ENCODE data around the gene POTEG. TPM values are rescaled to one million over a fixed set of nuclear protein-coding genes. Genes with fewer than 3 reads are reported as not detected.
"Not testable (repeated sequence)": the region's sequence is repeated elsewhere in the genome, so short reads cannot be mapped to it uniquely, and the experiment has no call there.

Gene POTEG
- not detected for total RNA-seq

GRCh38 chr14:19434241-19434640, at the start of gene POTEG:
TSS of gene POTEG (minus strand) at chr14:19434341. CDS start at chr14:19434289, 52 bp downstream.
- not testable (repeated sequence) for H3K27ac ChIP-seq; H3K27me3 ChIP-seq; H3K4me1 ChIP-seq; H3K4me3 ChIP-seq; DNase-seq (ENCODE audit: low spot score); H3K9me3 ChIP-seq; H3K36me3 ChIP-seq

GRCh38 chr14:19482093-19482492, 48.0 kb upstream of the POTEG start:
- not testable (repeated sequence) for H3K9me3 ChIP-seq; H3K27ac ChIP-seq; DNase-seq (ENCODE audit: low spot score); H3K36me3 ChIP-seq; H3K27me3 ChIP-seq; H3K4me3 ChIP-seq; H3K4me1 ChIP-seq

GRCh38 chr14:19481421-19481820, 47.3 kb upstream of the POTEG start:
- H3K9me3 ChIP-seq; H3K4me1 ChIP-seq; H3K27me3 ChIP-seq; DNase-seq (ENCODE audit: low spot score); H3K27ac ChIP-seq; H3K36me3 ChIP-seq; H3K4me3 ChIP-seq: not testable (repeated sequence)

- not testable (repeated sequence) for H3K4me1 ChIP-seq; H3K27ac ChIP-seq; DNase-seq (ENCODE audit: low spot score); H3K4me3 ChIP-seq; H3K27me3 ChIP-seq; H3K9me3 ChIP-seq; H3K36me3 ChIP-seq
Measured at GRCh38 chr14:19480491-19480890, 46.4 kb upstream of the POTEG start.

GRCh38 chr14:19445761-19446160, 11.6 kb upstream of the POTEG start:
- H3K9me3 ChIP-seq; H3K4me1 ChIP-seq; H3K36me3 ChIP-seq; H3K4me3 ChIP-seq; H3K27me3 ChIP-seq; H3K27ac ChIP-seq; DNase-seq (ENCODE audit: low spot score): not testable (repeated sequence)

- not testable (repeated sequence) for H3K9me3 ChIP-seq; H3K4me1 ChIP-seq; H3K36me3 ChIP-seq; H3K4me3 ChIP-seq; DNase-seq (ENCODE audit: low spot score); H3K27me3 ChIP-seq; H3K27ac ChIP-seq
Measured at GRCh38 chr14:19439826-19440225, 5.7 kb upstream of the POTEG start.

GRCh38 chr14:19439219-19439618, 5.1 kb upstream of the POTEG start:
- not testable (repeated sequence) for H3K4me3 ChIP-seq; H3K36me3 ChIP-seq; H3K27me3 ChIP-seq; DNase-seq (ENCODE audit: low spot score); H3K4me1 ChIP-seq; H3K9me3 ChIP-seq; H3K27ac ChIP-seq

GRCh38 chr14:19437126-19437443, 2.9 kb upstream of the POTEG start:
- not testable (repeated sequence) for H3K27me3 ChIP-seq; H3K36me3 ChIP-seq; DNase-seq (ENCODE audit: low spot score); H3K9me3 ChIP-seq; H3K4me3 ChIP-seq; H3K27ac ChIP-seq; H3K4me1 ChIP-seq

- H3K9me3 ChIP-seq; H3K36me3 ChIP-seq; H3K4me1 ChIP-seq; H3K4me3 ChIP-seq; H3K27me3 ChIP-seq; DNase-seq (ENCODE audit: low spot score); H3K27ac ChIP-seq: not testable (repeated sequence)
Measured at GRCh38 chr14:19436311-19437125, 2.4 kb upstream of the POTEG start.

GRCh38 chr14:19435852-19436251, 1.7 kb upstream of the POTEG start:
- H3K4me1 ChIP-seq; DNase-seq (ENCODE audit: low spot score); H3K9me3 ChIP-seq; H3K27me3 ChIP-seq; H3K36me3 ChIP-seq; H3K4me3 ChIP-seq; H3K27ac ChIP-seq: not testable (repeated sequence)

- not testable (repeated sequence) for DNase-seq (ENCODE audit: low spot score)
Measured at GRCh38 chr14:19434891-19435290, 750 bp upstream of the POTEG start.

GRCh38 chr14:19433765-19434164, 376 bp downstream of the POTEG start:
- H3K4me1 ChIP-seq; H3K4me3 ChIP-seq; H3K9me3 ChIP-seq; DNase-seq (ENCODE audit: low spot score); H3K27me3 ChIP-seq; H3K27ac ChIP-seq; H3K36me3 ChIP-seq: not testable (repeated sequence)

More at GRCh38 chr14:19434891-19435290, 750 bp upstream of the POTEG start:
- H3K36me3 ChIP-seq, H3K9me3 ChIP-seq, H3K4me1 ChIP-seq, H3K27me3 ChIP-seq, H3K4me3 ChIP-seq, H3K27ac ChIP-seq: not testable (repeated sequence)

- not testable (repeated sequence) for H3K36me3 ChIP-seq; DNase-seq (ENCODE audit: low spot score); H3K9me3 ChIP-seq
Measured at GRCh38 chr14:19408519-19408918, 25.6 kb downstream of the POTEG start.

GRCh38 chr14:19402097-19402496, 32.0 kb downstream of the POTEG start:
- H3K4me1 ChIP-seq; H3K9me3 ChIP-seq; H3K27ac ChIP-seq; H3K36me3 ChIP-seq; H3K4me3 ChIP-seq; DNase-seq (ENCODE audit: low spot score); H3K27me3 ChIP-seq: not testable (repeated sequence)

More at GRCh38 chr14:19408519-19408918, 25.6 kb downstream of the POTEG start:
- H3K4me1 ChIP-seq, H3K27me3 ChIP-seq, H3K4me3 ChIP-seq, H3K27ac ChIP-seq: not testable (repeated sequence)

GRCh38 chr14:19394727-19395126, 39.4 kb downstream of the POTEG start:
- not testable (repeated sequence) for H3K36me3 ChIP-seq; H3K27me3 ChIP-seq; DNase-seq (ENCODE audit: low spot score)

GRCh38 chr14:19390230-19390629, 43.9 kb downstream of the POTEG start:
- not testable (repeated sequence) for H3K9me3 ChIP-seq; H3K4me1 ChIP-seq; H3K4me3 ChIP-seq; H3K27ac ChIP-seq; H3K36me3 ChIP-seq; DNase-seq (ENCODE audit: low spot score); H3K27me3 ChIP-seq

More at GRCh38 chr14:19394727-19395126, 39.4 kb downstream of the POTEG start:
- H3K4me3 ChIP-seq, H3K4me1 ChIP-seq, H3K27ac ChIP-seq, H3K9me3 ChIP-seq: not testable (repeated sequence)

All from right atrium auricular region (tissue), 2 donors.